Endodermal cell (in vitro differentiated cells): ENCODE data around the gene KCP. TPM values are rescaled to one million over a fixed set of nuclear protein-coding genes. Genes with fewer than 3 reads are reported as not detected.

Source experiments
- DNase-seq: peaks from one replicate; pipeline ENCODE4 v3.0.0-alpha.2; 2017
- H3K27ac ChIP-seq: 2 replicates; pipeline ENCODE4 v1.5.1; 2013; ENCODE audit warnings: mild to moderate bottlenecking, low read depth, low read length, moderate library complexity
- H3K27me3 ChIP-seq: 2 replicates; pipeline ENCODE4 v1.6.1; 2013; ENCODE audit warnings: mild to moderate bottlenecking, low read length, moderate library complexity; ENCODE audit not compliant: insufficient read depth, control insufficient read depth, poor library complexity, severe bottlenecking
- H3K36me3 ChIP-seq: 2 replicates; pipeline ENCODE4 v1.7.0; 2013; ENCODE audit warnings: mild to moderate bottlenecking, low read length, moderate library complexity; ENCODE audit not compliant: control insufficient read depth, insufficient read depth
- H3K4me1 ChIP-seq: one replicate; pipeline ENCODE4 v1.7.0; 2013; ENCODE audit warnings: low read length; ENCODE audit not compliant: control insufficient read depth, insufficient read depth
- H3K4me3 ChIP-seq: 2 replicates; pipeline ENCODE4 v1.5.1; 2013; ENCODE audit warnings: mild to moderate bottlenecking, low read length, moderate library complexity
- H3K9ac ChIP-seq: 2 replicates; pipeline ENCODE4 v1.6.1; 2013; ENCODE audit warnings: mild to moderate bottlenecking, low read length, moderate library complexity; ENCODE audit not compliant: poor library complexity, severe bottlenecking; ENCODE audit errors: extremely low read depth
- H3K9me3 ChIP-seq: 2 replicates; pipeline ENCODE4 v1.6.1; 2013; ENCODE audit warnings: mild to moderate bottlenecking, low read length, moderate library complexity; ENCODE audit not compliant: control insufficient read depth
- H3K27ac Mint-ChIP-seq: 2 replicates; pipeline ENCODE4 v1.8.0; 2020; ENCODE audit warnings: mixed read lengths
- H3K27me3 Mint-ChIP-seq: 2 replicates; pipeline ENCODE4 v1.8.0; 2021; ENCODE audit warnings: mild to moderate bottlenecking, mixed read lengths; ENCODE audit not compliant: insufficient read depth
- H3K36me3 Mint-ChIP-seq: 2 replicates; pipeline ENCODE4 v1.8.0; 2020; ENCODE audit warnings: low read depth, mixed read lengths
- H3K4me1 Mint-ChIP-seq: 2 replicates; pipeline ENCODE4 v1.8.0; 2020; ENCODE audit warnings: mixed read lengths
- H3K4me3 Mint-ChIP-seq: 2 replicates; pipeline ENCODE4 v1.8.0; 2020; ENCODE audit warnings: mild to moderate bottlenecking, moderate library complexity, mixed read lengths
- H3K9me3 Mint-ChIP-seq: 2 replicates; pipeline ENCODE4 v1.8.0; 2020; ENCODE audit warnings: mild to moderate bottlenecking, mixed read lengths
- CTCF ChIP-seq: fragments of 200-600 bp; sonication (generic); conservative IDR thresholded peaks from 2 replicates; pipeline ENCODE4 v1.5.0; 2021; ENCODE audit warnings: antibody characterized with exemption, mild to moderate bottlenecking
- WGBS, 2 experiments: methylation state at CpG; one replicate each; pipeline versions ENCODE4 v1.1.5 to v1.1.7; 2013; ENCODE audit warnings: missing lambda C conversion rate in 2 of 2, mixed read lengths in 1 of 2; ENCODE audit not compliant: insufficient coverage in 1 of 2, insufficient read length in 1 of 2; 5-methylcytosine and 5-hydroxymethylcytosine counted together
- total RNA-seq, 2 donors: library from RNA; stranded (reverse); fragmentation: NEBNext Ultra II Directional in 1 of 2; extraction: Animal tissue kit (Norgen Biotek cat#: 25700) in 1 of 2; gene quantifications; 2 replicates in 1 of 2; 3 replicates in 1 of 2; pipeline ENCODE4 v1.2.1, GENCODE V29; 2021

The KCP gene
- total RNA-seq, 2 donors from 2014 or later = 21.1 to 33.3 TPM

DNA sequence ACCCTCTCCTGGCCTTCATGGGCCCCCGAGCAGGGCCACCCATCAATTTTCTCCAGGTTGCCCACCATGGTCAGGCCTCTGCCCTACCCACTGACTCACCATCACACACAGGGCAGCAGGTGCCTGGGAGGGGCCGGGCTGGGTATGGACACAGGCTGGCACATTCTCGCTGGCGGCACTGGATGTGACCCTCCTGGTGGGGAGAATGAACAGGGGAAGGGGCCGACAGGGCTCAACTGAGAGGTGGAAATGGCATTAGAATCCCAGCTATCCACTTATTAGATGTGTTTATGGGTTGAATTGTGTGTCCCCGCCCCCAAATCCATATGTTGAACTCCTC lies 16.4 kb downstream of the KCP start:
- Mint-ChIP-seq H3K27ac (no peak overlapping the region), H3K4me1 (no peaks in the 10 kb centered on the region), H3K36me3 (peaks cover 19% of the 10 kb centered on the region), H3K9me3 (peaks cover 6% of the 10 kb centered on the region), H3K4me3 (no peak overlapping the region), H3K27me3 (peaks cover 9% of the 10 kb centered on the region)
- no peak for TF ChIP-seq CTCF
- no peak for DNase-seq
- Histone ChIP-seq H3K27ac (no peak overlapping the region), H3K27me3 (no peaks in the 10 kb centered on the region), H3K4me1 (no peaks in the 10 kb centered on the region), H3K36me3 (peaks cover 10% of the 10 kb centered on the region), H3K9ac (no peak overlapping the region), H3K9me3 (peaks cover 10% of the 10 kb centered on the region), H3K4me3 (no peak overlapping the region)
- WGBS, 2 experiments = 89 to 100% methylated on average over 2 to 5 of the region's 6 CpGs

GRCh38 chr7:128893251-128894100 lies 17.0 kb downstream of the KCP start:
- no peak for DNase-seq
- H3K4me3 ChIP-seq = no peak overlapping the region
- Mint-ChIP-seq H3K27ac (no peak overlapping the region), H3K9me3 (peaks cover 4% of the 10 kb centered on the region), H3K4me3 (no peak overlapping the region), H3K27me3 (peaks cover 9% of the 10 kb centered on the region), H3K36me3 (peaks cover 17% of the 10 kb centered on the region), H3K4me1 (no peaks in the 10 kb centered on the region)
- H3K27me3 ChIP-seq = no peaks in the 10 kb centered on the region
- TF ChIP-seq CTCF = no peak
- peaks cover 10% of the 10 kb centered on the region for H3K36me3 ChIP-seq
- no peaks in the 10 kb centered on the region for H3K4me1 ChIP-seq
- 93 to 94% methylated on average over 14 to 23 of the region's 23 CpGs for WGBS, 2 experiments
- H3K27ac ChIP-seq = no peak overlapping the region
- H3K9ac ChIP-seq = no peak overlapping the region
- H3K9me3 ChIP-seq = peaks cover 4% of the 10 kb centered on the region

- H3K27me3 ChIP-seq = no peaks in the 10 kb centered on the region
- DNase-seq = no peak
- H3K4me3 Mint-ChIP-seq = no peak overlapping the region
- WGBS, 2 experiments = 89 to 93% methylated on average over 7 to 13 of the region's 13 CpGs
- no peak overlapping the region for H3K9ac ChIP-seq
- no peak for TF ChIP-seq CTCF
- H3K9me3 Mint-ChIP-seq = no peaks in the 10 kb centered on the region
- H3K36me3 Mint-ChIP-seq = peaks cover 11% of the 10 kb centered on the region
- peaks cover 2% of the 10 kb centered on the region for H3K36me3 ChIP-seq
- H3K27me3 Mint-ChIP-seq = peaks cover 9% of the 10 kb centered on the region
- H3K27ac ChIP-seq = no peak overlapping the region
- no peaks in the 10 kb centered on the region for H3K4me1 Mint-ChIP-seq
- no peaks in the 10 kb centered on the region for H3K4me1 ChIP-seq
- H3K27ac Mint-ChIP-seq = no peak overlapping the region
- H3K9me3 ChIP-seq = no peaks in the 10 kb centered on the region
- H3K4me3 ChIP-seq = no peak overlapping the region
These were observed 17.8 kb downstream of the KCP start for GRCh38 chr7:128892521-128893250.
